ENCODE measurements around the gene ANO1. TPM values are rescaled to one million over a fixed set of nuclear protein-coding genes. Genes with fewer than 3 reads are reported as not detected.

The ANO1 gene
- total RNA-seq, 4 donors from 2014 or later: 22.5 to 57.6 (median 41.4) TPM

GRCh38 chr11:70074746-70075145 lies 3.4 kb upstream of the ANO1 start:
- WGBS, 2 donors (ENCODE audit: low coverage in 1 of 2): 96 to 100% methylated on average over 5 to 7 of the region's 8 CpGs
- ATAC-seq: no peak
- H3K27ac ChIP-seq: no peak overlapping the region
- H3K4me3 ChIP-seq: no peak overlapping the region
- no peaks in the 10 kb centered on the region for H3K36me3 ChIP-seq
- TF ChIP-seq EP300 (IDR thresholded peaks at IDR 0.05) (no peak), CTCF (IDR thresholded peaks at IDR 0.05) (no peak), POLR2A (IDR thresholded peaks at IDR 0.05) (no peak), POLR2AphosphoS5 (IDR thresholded peaks at IDR 0.05) (no peak)
- H3K27me3 ChIP-seq: peaks cover 92% of the 10 kb centered on the region
- peaks cover 0 to 15% (median 0%) of the 10 kb centered on the region in 3 donors for H3K4me1 ChIP-seq
- H3K9me3 ChIP-seq: no peaks in the 10 kb centered on the region

DNA sequence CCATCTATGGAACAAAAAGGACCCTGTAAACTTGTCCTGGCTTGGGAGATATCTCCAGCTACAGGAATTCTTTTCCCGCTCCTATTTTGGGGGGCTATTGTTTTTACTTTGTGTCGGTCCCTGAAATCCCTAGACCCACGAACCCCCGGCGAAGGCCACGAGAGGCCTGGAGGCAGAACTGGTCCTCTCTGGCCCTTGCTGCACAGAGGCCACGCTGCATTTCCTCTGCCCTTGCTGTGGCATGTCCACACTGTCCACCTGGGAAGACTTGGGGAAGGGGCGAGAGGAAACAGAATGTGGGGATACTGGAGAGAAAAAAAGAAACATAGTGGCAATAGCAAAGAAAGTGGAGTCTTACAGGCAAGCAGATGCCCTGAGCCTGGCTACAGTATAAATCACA lies 2.3 kb upstream of the ANO1 start:
- 81 to 100% methylated on average over 2 to 7 of the region's 8 CpGs for WGBS, 2 donors (ENCODE audit: low coverage in 1 of 2)
- peaks cover 92% of the 10 kb centered on the region for H3K27me3 ChIP-seq

DNA sequence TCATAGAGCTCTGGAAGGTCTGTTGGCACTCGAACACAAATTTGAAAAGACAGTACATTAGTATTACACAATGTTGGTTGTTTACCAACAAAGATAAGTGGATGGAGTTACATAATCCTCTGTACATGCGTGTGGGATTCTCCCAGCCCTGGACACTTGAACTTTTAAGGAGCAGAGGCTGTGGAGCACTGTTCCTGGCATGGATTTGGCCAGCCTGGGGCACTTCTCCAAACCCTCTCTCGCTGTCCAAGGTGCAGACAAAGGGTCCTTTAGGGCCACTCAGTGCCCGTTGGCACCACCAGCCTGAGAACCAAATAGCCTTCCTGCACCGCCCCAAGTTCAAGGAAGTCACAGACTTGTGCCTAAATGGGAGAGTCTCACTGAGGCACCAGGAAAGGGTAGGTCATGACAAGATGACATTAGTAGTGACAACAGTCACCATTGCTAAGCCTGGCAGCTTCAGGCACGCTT lies 1.6 kb upstream of the ANO1 start:
- 55 to 65% methylated on average over 2 to 5 of the region's 6 CpGs for WGBS, 2 donors (ENCODE audit: low coverage in 1 of 2)
- H3K27ac ChIP-seq: no peak overlapping the region
- no peak overlapping the region for H3K4me3 ChIP-seq
- TF ChIP-seq POLR2A (IDR thresholded peaks at IDR 0.05): no peak
- no peak for TF ChIP-seq EP300 (IDR thresholded peaks at IDR 0.05)
- no peak for TF ChIP-seq CTCF (IDR thresholded peaks at IDR 0.05)
- TF ChIP-seq POLR2AphosphoS5 (IDR thresholded peaks at IDR 0.05): no peak
- peaks cover 94% of the 10 kb centered on the region for H3K27me3 ChIP-seq
- no peak for ATAC-seq
- H3K36me3 ChIP-seq: no peaks in the 10 kb centered on the region
- H3K4me1 ChIP-seq: peaks cover 0 to 15% (median 0%) of the 10 kb centered on the region in 3 donors
- H3K9me3 ChIP-seq: no peaks in the 10 kb centered on the region

More for the DNA sequence above, 2.3 kb upstream of the ANO1 start:
- no peak for TF ChIP-seq POLR2AphosphoS5 (IDR thresholded peaks at IDR 0.05)
- TF ChIP-seq CTCF (IDR thresholded peaks at IDR 0.05): no peak
- no peak for TF ChIP-seq EP300 (IDR thresholded peaks at IDR 0.05)
- TF ChIP-seq POLR2A (IDR thresholded peaks at IDR 0.05): no peak
- Histone ChIP-seq H3K4me1 (peaks cover 0 to 15% (median 0%) of the 10 kb centered on the region in 3 donors), H3K27ac (no peak overlapping the region), H3K4me3 (no peak overlapping the region), H3K9me3 (no peaks in the 10 kb centered on the region), H3K36me3 (no peaks in the 10 kb centered on the region)
- ATAC-seq: no peak

DNA sequence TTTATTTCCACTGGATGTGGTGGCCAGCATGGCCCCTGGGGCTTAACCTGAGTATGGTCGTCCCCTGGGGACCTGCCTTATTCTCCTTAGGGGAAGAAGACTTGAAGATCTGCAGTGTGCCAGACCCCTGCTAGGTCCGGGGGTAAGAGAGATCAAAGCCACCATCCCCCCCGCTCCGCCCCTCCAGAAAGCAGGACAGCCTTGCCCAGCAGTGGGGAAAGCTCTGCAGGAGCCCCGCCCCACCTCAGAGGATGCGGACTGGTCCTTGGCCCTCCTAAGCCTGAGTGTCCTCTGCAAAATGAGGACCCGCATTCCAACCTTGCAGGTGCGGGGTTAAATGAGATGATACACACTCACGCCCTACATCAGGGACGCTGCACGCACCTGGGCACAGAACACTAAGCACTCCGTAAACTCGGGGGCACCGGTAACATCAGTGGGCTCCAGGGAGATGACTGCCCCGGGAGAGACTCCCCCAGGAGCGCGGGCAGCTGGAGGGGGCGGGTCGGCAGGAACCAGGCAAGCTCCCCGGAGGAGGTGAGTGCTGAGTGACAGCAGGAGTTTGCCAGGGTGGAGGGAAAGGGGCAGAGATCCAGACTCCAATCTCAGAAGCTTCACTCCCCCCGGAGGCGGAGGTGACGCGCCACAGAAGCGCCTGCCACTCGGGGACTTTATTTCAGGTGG lies 564 bp upstream of the ANO1 start:
- peak overlapping the region in 1 of 4 donors; percentile 46 for H3K27ac ChIP-seq
- no peaks in the 10 kb centered on the region for H3K36me3 ChIP-seq
- no peaks in the 10 kb centered on the region for H3K9me3 ChIP-seq
- no peak for TF ChIP-seq POLR2A (IDR thresholded peaks at IDR 0.05)
- TF ChIP-seq CTCF (IDR thresholded peaks at IDR 0.05): no peak
- TF ChIP-seq EP300 (IDR thresholded peaks at IDR 0.05): no peak
- TF ChIP-seq POLR2AphosphoS5 (IDR thresholded peaks at IDR 0.05): no peak
- H3K27me3 ChIP-seq: peaks cover 89% of the 10 kb centered on the region
- no peak for ATAC-seq
- peak overlapping the region in 1 of 2 donors; percentile 42 for H3K4me3 ChIP-seq
- peaks cover 0 to 15% (median 0%) of the 10 kb centered on the region in 3 donors for H3K4me1 ChIP-seq
- WGBS, 2 donors (ENCODE audit: low coverage in 1 of 2): 16 to 100% methylated on average over 1 to 8 of the region's 26 CpGs
